GM12892 (cell line): ENCODE results near the gene KIAA1671.

ENCODE experiments used
- POLR2A ChIP-seq: IDR thresholded peaks from 2 replicates; pipeline ENCODE4 v1.6.1; 2011; ENCODE audit warnings: low read depth, low read length, control low read depth
- POLR2AphosphoS5 ChIP-seq: IDR thresholded peaks from 2 replicates; pipeline ENCODE4 v1.6.1; 2011; ENCODE audit warnings: low read depth, low read length, control low read depth
- TAF1 ChIP-seq: IDR thresholded peaks from 2 replicates; pipeline ENCODE4 v1.6.1; 2011; ENCODE audit warnings: low read depth, mild to moderate bottlenecking, control low read depth, low read length, borderline replicate concordance

DNA sequence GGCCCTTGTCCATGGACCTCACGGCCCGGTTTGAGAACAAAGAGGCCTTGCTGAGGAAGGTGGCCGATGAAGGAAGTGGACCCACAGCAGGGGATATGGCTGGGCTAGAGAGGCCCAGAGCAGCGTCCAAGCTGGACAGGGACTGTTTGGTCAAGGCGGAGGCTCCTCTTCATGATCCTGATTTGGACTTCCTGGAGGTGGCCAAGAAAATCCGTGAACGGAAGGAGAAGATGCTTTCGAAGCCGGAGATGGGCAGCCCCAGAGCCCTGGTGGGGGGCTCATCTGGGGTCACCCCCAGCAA is 76.3 kb downstream of the KIAA1671 start:
- no peak for TF ChIP-seq POLR2AphosphoS5
- TF ChIP-seq TAF1 = no peak
- no peak for TF ChIP-seq POLR2A
